Measurements from ENCODE around the gene SMAD7.

The SMAD7 gene

DNA sequence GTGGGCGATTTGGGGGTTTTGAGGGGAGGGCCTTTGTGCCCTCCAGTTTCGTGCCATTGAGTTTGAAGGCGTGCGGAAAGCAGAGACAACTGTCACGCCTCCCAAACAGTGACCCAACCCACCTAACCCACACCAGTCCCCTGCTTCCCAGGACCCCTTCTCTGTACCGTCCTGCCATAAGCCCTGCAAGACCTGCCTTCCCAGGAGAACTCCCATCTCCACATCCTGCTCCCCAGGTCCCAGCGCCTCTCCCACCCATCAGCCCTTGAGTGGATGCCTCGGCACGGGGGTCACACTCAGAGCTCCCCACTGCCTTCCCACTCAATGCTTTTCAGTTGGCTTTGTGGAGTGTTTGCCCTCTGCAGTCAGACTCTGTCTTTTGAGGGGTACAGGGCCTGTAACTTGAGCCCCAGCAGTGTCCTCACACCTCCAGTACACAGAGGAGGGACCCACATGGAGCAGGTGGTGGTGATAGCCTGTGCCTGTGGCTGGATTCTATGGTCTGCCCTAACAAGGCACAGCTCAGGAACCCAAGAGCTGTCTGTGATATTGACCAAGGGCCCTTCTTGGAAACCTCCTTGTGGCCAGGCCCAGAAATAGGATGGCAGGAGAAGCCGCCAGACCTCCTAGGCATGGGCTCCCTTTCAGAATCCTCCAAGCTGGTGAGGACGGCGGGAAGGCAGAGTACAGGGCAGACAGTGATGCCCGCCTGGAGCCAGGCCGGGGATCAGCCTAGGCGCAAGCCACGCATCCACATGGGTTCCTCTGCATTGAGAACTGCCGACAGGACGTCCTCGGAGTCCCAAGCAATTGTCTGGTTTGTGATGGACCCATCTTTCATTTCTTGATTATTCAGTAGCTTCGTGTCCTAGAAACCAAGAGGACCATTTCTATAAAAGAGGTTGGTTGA is 44.4 kb upstream of the SMAD7 start:
- TF ChIP-seq CTCF (IDR thresholded peaks at IDR 0.05), result no peak

DNA sequence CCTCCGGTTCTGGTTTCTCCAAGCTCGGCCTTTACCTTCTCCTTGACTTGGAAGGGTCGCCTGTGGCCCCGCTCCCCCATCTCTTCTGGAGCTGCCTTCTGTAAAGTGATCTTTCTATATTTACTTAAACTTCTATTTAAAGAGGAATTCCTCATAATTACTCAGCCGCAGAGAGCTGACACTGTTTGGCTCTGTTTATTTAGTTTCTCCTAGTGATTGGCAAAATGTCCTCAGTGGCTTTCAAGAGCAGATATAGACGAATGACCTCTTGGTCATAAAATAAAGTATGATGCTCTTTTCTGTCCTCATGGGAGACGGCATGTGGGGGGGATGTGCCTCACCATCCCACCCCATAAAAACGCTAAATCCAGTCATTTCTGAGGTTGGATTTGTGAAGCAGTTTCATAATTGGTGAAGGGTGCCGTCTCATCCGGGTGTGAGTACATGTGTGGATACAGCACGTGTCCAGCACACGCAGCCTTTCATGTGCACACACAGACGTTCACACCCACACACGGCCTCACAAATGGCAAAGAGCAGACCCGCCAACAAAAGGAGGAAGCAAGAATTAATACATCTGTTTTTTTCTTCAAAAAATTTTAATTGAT is 43.4 kb upstream of the SMAD7 start:
- TF ChIP-seq CTCF (IDR thresholded peaks at IDR 0.05), result no peak

- no peak for TF ChIP-seq CTCF (IDR thresholded peaks at IDR 0.05)
These were observed 42.8 kb upstream of the SMAD7 start for GRCh38 chr18:48993586-48993985.

DNA sequence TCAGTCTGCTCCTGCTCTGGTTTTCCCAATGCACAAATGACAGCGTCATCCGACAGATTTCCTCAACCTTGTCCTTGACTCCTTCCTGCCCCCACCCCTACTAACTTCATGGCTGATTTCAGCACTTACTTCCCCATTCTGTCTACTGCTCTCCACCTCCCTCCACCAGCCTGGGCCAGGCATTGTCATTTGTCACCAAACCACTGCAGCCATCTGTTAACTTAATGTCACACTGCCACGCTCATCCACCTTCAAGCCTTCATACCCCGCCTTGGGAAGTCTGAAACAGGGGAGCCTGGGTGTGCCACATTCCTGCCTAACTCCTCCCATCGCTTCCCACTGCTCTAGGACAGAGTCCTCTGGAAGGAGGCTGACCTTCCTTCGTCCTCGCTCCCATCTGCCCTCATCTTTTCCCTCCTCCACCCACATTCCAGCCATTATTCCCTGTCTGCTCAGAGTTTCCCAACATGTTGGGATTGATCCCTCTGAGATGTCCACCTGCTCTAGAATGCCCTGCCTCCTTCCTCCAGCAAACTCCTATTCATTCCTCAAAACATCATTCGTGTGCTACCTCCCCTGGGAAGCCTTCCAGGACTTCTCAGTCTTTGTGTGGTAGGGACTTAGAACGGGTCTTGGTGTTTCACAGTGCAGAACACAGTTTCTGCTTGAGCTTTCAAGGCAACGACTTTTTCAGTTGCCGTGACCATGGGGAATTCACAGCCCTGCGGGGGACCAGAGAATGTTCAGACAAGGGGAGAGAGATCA is 42.2 kb upstream of the SMAD7 start:
- TF ChIP-seq CTCF (IDR thresholded peaks at IDR 0.05), result no peak

DNA sequence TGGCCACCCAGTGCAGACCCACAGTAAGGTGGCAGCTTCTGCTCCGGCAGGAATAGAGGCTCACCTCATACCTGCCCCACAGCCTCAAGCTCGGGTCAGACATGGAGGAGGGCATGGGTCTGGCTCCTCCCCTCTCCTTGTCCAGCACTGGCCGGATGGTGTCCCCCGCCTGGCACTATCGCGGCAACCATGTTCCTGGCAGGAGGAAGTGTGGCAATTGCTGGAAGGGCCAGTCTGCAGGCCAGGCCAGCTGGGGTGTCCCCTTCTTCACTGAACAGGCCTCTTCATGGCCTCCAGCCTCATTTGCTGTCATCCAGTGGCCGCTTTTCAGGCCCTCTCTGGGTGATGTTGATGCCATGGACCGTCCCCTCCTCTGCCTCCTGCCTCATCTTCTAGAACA is 41.4 kb upstream of the SMAD7 start:
- TF ChIP-seq CTCF (IDR thresholded peaks at IDR 0.05), result no peak

- no peak for TF ChIP-seq CTCF (IDR thresholded peaks at IDR 0.05)
These were observed 40.9 kb upstream of the SMAD7 start for GRCh38 chr18:48991676-48992075.

DNA sequence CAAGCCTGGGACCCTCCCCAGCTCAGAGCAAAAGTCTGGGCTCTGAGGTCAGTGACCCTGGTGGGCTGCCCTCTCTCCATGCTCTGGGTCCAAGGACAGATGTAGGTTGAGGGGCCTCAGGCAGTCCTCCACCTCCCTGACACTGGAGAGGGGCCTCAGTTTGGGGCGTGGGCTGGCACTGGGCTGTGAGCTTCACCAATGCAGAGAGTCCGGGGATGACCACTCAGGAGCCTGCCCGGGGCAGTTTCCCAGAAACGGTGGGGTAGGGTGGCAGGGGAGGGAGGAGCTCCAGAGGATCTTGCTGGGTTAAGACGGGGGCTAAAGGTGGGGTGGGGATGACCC is 40.5 kb upstream of the SMAD7 start:
- TF ChIP-seq CTCF (IDR thresholded peaks at IDR 0.05), result no peak
